Bronchial smooth muscle cell (primary cell): Measurements from ENCODE around the gene ZNF512B. TPM values are rescaled to one million over a fixed set of nuclear protein-coding genes. Genes with fewer than 3 reads are reported as not detected.

Source experiments
- total RNA-seq: library from RNA; depleted of rRNA; stranded (reverse); fragments of >200 nt; gene quantifications from 2 replicates; pipeline ENCODE4 v1.2.1, GENCODE V29; 2014

Gene ZNF512B, protein sequence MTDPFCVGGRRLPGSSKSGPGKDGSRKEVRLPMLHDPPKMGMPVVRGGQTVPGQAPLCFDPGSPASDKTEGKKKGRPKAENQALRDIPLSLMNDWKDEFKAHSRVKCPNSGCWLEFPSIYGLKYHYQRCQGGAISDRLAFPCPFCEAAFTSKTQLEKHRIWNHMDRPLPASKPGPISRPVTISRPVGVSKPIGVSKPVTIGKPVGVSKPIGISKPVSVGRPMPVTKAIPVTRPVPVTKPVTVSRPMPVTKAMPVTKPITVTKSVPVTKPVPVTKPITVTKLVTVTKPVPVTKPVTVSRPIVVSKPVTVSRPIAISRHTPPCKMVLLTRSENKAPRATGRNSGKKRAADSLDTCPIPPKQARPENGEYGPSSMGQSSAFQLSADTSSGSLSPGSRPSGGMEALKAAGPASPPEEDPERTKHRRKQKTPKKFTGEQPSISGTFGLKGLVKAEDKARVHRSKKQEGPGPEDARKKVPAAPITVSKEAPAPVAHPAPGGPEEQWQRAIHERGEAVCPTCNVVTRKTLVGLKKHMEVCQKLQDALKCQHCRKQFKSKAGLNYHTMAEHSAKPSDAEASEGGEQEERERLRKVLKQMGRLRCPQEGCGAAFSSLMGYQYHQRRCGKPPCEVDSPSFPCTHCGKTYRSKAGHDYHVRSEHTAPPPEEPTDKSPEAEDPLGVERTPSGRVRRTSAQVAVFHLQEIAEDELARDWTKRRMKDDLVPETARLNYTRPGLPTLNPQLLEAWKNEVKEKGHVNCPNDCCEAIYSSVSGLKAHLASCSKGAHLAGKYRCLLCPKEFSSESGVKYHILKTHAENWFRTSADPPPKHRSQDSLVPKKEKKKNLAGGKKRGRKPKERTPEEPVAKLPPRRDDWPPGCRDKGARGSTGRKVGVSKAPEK
- 5.2 and 5.8 TPM in 2 replicates for total RNA-seq

DNA sequence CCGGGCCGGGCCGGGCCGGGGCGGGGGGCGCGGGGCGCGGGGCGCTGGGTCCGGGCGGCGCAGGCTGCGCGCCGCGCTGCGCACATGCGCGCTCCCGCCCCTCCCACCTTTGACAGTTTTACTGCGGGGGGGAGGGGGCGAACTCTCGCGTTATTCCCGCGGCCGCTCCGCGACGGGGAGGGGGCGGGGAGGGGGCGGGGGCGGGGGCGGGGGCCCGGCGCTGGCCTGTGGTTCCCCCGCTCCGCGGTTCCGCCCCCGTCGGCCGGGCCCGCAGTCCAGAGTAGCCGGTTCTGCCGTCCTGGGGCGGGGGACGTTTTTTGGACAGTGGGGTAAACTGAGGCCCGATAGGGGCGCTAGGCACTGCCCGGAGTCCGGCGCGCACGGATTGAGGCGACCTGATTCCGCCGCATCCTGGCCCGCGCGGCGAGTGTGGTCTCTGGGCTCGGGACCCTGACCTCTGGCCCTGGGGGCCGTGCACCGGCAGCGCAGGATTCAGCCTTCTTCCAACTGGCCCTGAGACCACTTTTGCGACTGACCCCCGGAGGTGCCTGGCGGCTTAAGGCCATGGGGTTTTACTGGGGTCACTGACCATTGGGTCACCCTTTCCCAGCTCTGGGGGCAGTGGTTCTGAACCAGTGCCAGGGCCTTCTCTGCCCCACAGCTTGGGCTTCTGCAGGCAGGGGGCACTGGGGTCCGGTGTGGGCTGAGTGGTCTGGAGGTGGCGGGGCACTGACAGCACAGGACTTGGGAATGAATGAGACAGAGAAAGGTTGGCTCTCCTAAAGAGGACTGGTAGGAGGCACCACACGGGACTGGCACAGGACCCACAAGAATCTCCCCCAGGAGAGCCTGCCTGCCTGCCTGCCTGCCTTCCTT lies at the start of gene ZNF512B:
ZNF512B (minus strand) TSS at position 93 of the 876 bp plus-strand sequence. CDS start 1,980 bp downstream, outside the sequence.

DNA sequence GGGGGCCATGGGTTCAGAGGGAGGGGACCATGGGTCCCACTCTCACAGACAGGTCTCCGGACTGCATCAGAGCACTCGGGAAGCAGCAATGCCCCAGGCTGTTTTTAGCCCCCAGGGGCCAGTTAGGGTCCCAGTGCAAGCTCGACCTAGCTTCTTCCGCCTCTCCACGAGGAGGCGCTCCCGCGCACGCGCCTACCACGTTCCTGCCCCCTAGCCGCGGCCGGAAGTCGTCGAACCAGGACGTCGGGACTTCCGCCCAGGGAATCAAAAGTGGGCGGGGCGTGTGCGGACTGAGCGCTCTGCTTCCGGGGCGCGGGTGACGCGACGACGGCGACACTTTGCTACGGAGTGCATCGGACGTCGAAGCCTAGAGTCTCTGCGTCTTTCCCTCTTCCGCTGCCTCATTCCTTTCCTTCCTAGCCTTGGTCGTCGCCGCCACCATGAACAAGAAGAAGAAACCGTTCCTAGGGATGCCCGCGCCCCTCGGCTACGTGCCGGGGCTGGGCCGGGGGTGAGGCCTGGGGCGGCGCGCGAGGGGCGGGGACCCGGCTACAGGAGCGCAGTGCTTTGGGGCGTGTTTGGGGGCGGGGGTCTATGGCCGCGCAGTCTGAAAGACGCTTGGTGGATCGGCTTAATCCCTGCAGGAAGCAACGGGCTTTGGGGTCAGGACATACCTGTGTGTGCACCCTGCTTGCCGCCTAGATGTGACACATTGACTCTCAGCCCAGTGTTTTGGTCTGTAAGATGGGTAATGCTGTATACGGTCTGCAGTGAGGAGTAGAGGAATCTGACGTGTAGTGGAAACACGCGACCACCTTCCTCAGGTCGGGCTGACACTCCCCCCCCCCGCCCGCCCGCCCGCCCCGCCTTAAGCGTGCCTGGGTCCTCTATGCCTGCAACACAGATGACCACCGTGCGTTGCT lies 11.3 kb upstream of the ZNF512B start, which contains the start of gene PRPF6:
PRPF6 (plus strand) TSS at position 327 of the 923 bp plus-strand sequence; CDS start at position 441, 114 bp downstream.

DNA sequence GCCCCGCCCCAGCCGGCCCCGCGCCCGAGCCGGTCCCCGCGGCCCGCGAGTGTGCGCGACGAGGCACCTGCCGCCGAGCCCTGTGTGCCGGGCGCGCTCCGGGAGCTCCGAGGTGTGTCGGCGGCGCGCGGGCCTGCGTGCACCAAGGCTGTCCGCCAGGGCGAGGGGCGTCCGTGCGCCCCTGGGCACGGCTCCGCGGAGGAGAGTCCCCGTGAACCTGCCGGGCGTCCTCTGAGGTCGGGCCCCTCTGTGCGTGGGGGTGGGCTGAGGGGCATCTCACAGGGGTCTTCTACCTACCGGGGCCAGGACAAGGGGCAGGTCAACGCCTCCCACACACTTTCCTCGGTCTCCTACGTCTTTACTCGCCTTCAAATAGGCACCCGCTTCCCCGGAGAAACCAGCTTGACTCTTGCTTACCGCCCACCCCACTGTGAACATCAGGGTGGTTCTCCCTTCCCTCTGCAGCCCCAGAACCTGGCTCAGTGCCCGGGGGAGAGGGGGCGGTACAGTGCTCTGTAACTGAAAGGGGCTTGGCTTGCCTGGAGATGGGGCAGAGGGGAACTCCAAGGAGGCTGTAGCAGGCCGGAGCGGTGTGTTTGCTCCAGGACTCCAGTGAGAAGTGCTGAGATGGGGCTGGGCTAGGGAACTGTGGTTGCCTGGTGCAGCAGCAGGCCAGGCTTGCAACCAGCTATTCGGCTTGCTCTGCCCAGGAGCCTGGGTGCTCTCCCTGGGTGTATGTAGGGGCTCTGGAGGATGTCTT lies 10.0 kb upstream of the ZNF512B start, which contains the start of gene SAMD10:
SAMD10 (minus strand) TSS at position 86 of the 760 bp plus-strand sequence. CDS start 175 bp downstream, outside the sequence.

DNA sequence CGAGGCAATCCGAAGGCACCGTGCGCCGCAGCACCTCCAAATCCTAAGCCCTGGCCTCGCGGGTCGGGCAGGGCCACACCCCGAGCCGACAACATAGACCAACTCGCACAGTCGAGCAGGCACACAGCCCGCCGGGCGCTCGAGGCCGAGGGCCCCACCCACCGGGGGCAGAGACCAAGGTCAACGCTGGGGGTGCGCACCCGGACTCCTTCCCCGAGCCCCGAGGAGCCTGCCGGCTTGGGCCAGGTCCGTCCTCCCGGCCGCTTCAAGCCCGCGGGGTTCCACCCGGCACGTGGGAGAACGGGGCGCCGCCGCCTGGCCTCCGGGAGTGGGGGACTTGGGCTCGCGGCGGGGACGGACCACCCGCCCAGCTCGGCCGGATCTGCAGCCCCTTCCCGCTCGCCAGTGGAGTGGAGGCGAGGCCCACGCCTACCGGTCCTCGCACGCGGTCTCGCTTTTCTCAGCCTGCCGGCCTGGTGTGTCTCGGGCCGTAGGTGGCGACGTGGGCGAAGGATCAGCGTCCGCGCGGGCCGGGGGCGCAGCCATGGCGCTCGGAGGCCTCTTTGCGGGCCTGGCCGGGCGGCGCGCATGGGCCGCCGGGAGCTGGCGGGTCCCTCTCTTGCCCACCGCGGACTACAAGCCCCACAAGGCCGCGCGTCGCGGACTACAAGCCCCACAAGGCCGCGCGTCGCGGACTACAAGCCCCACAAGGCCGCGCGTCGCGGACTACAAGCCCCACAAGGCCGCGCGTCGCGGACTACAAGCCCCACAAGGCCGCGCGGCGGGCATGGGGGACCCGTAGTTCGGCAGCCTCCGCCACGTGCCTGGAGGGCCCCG lies 13.7 kb downstream of the ZNF512B start, which contains the start of gene UCKL1:
UCKL1 (minus strand) TSS at position 590 of the 837 bp plus-strand sequence; CDS start at position 546, 44 bp downstream.

Other genes with a start within 250 kb of the ZNF512B start
- 2.4 and 3.0 TPM in 2 replicates for gene LIME1, start 233.3 kb downstream of the ZNF512B start, total RNA-seq
- 17.7 and 18.8 TPM in 2 replicates for gene SLC2A4RG, start 230.2 kb downstream of the ZNF512B start, total RNA-seq
- gene ZBTB46, start 138.7 kb downstream of the ZNF512B start, total RNA-seq: 23.6 and 54.7 TPM in 2 replicates
- under 0.01 TPM in 1 of 2 replicates, not detected in the other for gene ABHD16B, start 108.4 kb downstream of the ZNF512B start, total RNA-seq
- 95.0 and 133 TPM in 2 replicates for gene TPD52L2, start 104.7 kb downstream of the ZNF512B start, total RNA-seq
- gene DNAJC5, start 74.8 kb downstream of the ZNF512B start, total RNA-seq: 39.9 and 40.2 TPM in 2 replicates
- 16.2 and 21.0 TPM in 2 replicates for gene UCKL1, start 13.5 kb downstream of the ZNF512B start, total RNA-seq
- 0.34 and 0.47 TPM in 2 replicates for gene SAMD10, start 9.7 kb upstream of the ZNF512B start, total RNA-seq
- 65.7 and 90.4 TPM in 2 replicates for gene PRPF6, start 11.2 kb upstream of the ZNF512B start, total RNA-seq
- gene C20orf204, start 66.3 kb upstream of the ZNF512B start, total RNA-seq: 0.47 and 0.60 TPM in 2 replicates
- gene SOX18, start 79.7 kb upstream of the ZNF512B start, total RNA-seq: under 0.01 TPM in 1 of 2 replicates, not detected in the other
- 44.7 and 44.8 TPM in 2 replicates for gene TCEA2, start 93.3 kb upstream of the ZNF512B start, total RNA-seq
- 5.4 and 5.8 TPM in 2 replicates for gene RGS19, start 109.6 kb upstream of the ZNF512B start, total RNA-seq
- 2.2 and 3.5 TPM in 2 replicates for gene OPRL1, start 110.2 kb upstream of the ZNF512B start, total RNA-seq
- gene LKAAEAR1, start 114.5 kb upstream of the ZNF512B start, total RNA-seq: 0.09 and 0.16 TPM in 2 replicates
- not detected in 2 replicates for gene NPBWR2, start 137.6 kb upstream of the ZNF512B start, total RNA-seq
- gene MYT1, start 194.5 kb upstream of the ZNF512B start, total RNA-seq: not detected in 2 replicates